ENCODE results near the gene C2orf42.
A peak's percentile ranks its signal among the peaks of the same experiment; 100 is the strongest.

DNA sequence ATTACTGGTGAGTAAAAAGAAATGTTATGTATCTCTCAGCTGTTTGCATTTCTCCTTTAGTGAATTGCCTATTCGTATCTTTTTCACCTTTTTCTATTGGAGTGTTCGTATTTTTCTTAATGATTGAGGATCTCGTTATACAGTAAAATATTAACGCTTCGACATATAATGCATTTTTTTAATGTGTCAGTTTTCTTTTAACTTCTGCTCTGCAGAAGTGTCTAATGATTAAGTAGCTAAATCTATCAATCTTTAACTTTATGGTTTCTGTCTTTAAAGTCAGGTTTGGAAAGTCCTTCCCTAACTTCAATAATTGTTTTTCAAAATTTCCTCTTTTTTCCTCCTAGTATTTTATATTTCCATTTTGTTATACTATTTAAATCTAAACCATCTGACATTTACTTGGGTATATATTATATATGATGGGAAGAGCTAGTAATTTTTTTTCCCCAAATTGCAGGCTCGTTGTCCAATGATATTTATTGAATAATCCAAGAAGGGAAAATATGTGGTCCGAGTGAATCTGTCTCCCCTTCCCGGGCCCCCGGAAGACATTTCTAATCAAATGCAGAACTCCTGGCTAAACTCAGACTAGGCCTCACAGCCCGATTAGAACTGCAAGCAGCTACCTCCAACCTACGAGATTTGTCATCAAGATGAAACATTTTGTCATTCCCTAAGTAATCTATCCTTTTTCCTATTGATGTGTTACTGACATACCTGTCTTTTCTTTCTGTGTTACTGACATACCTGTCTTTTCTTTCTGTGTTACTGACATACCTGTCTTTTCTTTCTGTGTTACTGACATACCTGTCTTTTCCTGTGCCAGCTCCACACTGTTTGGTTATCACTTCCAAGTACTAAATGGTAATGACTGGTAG, 86.3 kb downstream of the C2orf42 start:
- TF ChIP-seq TARDBP (IDR thresholded peaks at IDR 0.05) (no peak), FOXM1 (IDR thresholded peaks at IDR 0.05; ENCODE audit: borderline replicate concordance) (peak; percentile 14; the same call in 1 of the 2 replicates), NFRKB (IDR thresholded peaks at IDR 0.05) (no peak), L3MBTL2 (conservative IDR thresholded peaks at IDR 0.05) (no peak), SP1 (IDR thresholded peaks at IDR 0.05) (no peak), ELF4 (IDR thresholded peaks at IDR 0.05) (no peak), FOXK2 (IDR thresholded peaks at IDR 0.05) (no peak)
- TF ChIP-seq, protein P1, sequence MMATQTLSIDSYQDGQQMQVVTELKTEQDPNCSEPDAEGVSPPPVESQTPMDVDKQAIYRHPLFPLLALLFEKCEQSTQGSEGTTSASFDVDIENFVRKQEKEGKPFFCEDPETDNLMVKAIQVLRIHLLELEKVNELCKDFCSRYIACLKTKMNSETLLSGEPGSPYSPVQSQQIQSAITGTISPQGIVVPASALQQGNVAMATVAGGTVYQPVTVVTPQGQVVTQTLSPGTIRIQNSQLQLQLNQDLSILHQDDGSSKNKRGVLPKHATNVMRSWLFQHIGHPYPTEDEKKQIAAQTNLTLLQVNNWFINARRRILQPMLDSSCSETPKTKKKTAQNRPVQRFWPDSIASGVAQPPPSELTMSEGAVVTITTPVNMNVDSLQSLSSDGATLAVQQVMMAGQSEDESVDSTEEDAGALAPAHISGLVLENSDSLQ (IDR thresholded peaks at IDR 0.05): no peak

Measured in HEK293T (cell line).